Measurements from ENCODE around the gene RNF130. TPM values are rescaled to one million over a fixed set of nuclear protein-coding genes. Genes with fewer than 3 reads are reported as not detected.

Gene RNF130
- total and polyA plus RNA-seq, 9 of the 15 experiments (the other 6 are each of a cell fraction or from before 2014, with no cell fraction given): 5.8 to 39.4 (median 27.1) TPM

GRCh38 chr5:179964015-179964414, 107.5 kb downstream of the RNF130 start:
- 81% methylated on average over 8 of the region's 8 CpGs for WGBS (ENCODE audit: insufficient coverage, low coverage, missing lambda C conversion rate)
- Histone ChIP-seq H3K9me3 (replicated peaks; ENCODE audit: control insufficient read depth, insufficient read depth, low read depth, low read length) (no peaks in the 10 kb centered on the region), H3K9ac (ENCODE audit: insufficient read depth in 1 of 2, low read depth in 2 of 2, low read length in 2 of 2) (no peak overlapping the region), H3K36me3 (ENCODE audit: control insufficient read depth, insufficient read depth, low read length) (peaks cover 3% of the 10 kb centered on the region; the same call in 1 of the 3 replicates), H3K9me1 (ENCODE audit: control insufficient read depth, insufficient read depth, low read length) (no peaks in the 10 kb centered on the region), H3K27ac (ENCODE audit: extremely low read depth, low read depth, low read length) (no peak overlapping the region), H3K4me3 (no peak overlapping the region), H4K20me1 (replicated peaks; ENCODE audit: control insufficient read depth, insufficient read depth, low read length) (no peaks in the 10 kb centered on the region), H3K4me1 (replicated peaks in 1 of 2; ENCODE audit: control insufficient read depth in 2 of 2, insufficient read depth in 2 of 2, low read length in 2 of 2) (no peaks in the 10 kb centered on the region), H2AFZ (ENCODE audit: low read depth, low read length) (no peak overlapping the region), H3K4me2 (ENCODE audit: insufficient read depth, low read length) (no peak overlapping the region), H3K27me3 (ENCODE audit: control insufficient read depth in 2 of 2, insufficient read depth in 2 of 2, low read length in 2 of 2) (no peaks in the 10 kb centered on the region), H3K79me2 (ENCODE audit: control insufficient read depth, insufficient read depth, low read length) (no peaks in the 10 kb centered on the region)
- no TSS peak for BruUV-seq (replicated peaks)
- no peak for DNase-seq (ENCODE audit: extremely low read depth in 1 of 4, low spot score in 3 of 4)
- no peak for ATAC-seq
- CTCF ChIA-PET (ENCODE audit: low intra/inter-chr PET ratio): no interaction called here
- in situ Hi-C loops (cut with MboI) (no loop called here), intact Hi-C loops (cut with micrococcal nuclease) (no loop called here)
- TF ChIP-seq PHB (CRISPR knock-in tag; IDR thresholded peaks at IDR 0.05) (no peak), ZNF165 (CRISPR knock-in tag; IDR thresholded peaks at IDR 0.05; ENCODE audit: borderline replicate concordance) (no peak), ZNF224 (CRISPR knock-in tag; IDR thresholded peaks at IDR 0.05) (no peak), TAF1 (IDR thresholded peaks at IDR 0.05; ENCODE audit: control insufficient read depth, extremely low read depth, insufficient read depth, low read length, severe bottlenecking) (no peak), ZSCAN32 (CRISPR knock-in tag; IDR thresholded peaks at IDR 0.05) (no peak), U2AF1 (optimal IDR thresholded peaks at IDR 0.05; ENCODE audit: low read depth, low read length) (no peak), ZNF23 (CRISPR knock-in tag; IDR thresholded peaks at IDR 0.05) (no peak), GTF3C2 (IDR thresholded peaks at IDR 0.05; ENCODE audit: borderline replicate concordance, extremely low read depth, insufficient read length) (no peak), NFYB (IDR thresholded peaks at IDR 0.05; ENCODE audit: extremely low read depth, insufficient read length) (no peak), SRSF9 (IDR thresholded peaks at IDR 0.05; ENCODE audit: borderline replicate concordance, low read depth, low read length) (no peak), POLR3G (IDR thresholded peaks at IDR 0.05; ENCODE audit: extremely low read depth, insufficient read length, insufficient replicate concordance) (no peak), BDP1 (IDR thresholded peaks at IDR 0.05; ENCODE audit: insufficient read depth, insufficient read length) (no peak)
- TF ChIP-seq, protein P1, sequence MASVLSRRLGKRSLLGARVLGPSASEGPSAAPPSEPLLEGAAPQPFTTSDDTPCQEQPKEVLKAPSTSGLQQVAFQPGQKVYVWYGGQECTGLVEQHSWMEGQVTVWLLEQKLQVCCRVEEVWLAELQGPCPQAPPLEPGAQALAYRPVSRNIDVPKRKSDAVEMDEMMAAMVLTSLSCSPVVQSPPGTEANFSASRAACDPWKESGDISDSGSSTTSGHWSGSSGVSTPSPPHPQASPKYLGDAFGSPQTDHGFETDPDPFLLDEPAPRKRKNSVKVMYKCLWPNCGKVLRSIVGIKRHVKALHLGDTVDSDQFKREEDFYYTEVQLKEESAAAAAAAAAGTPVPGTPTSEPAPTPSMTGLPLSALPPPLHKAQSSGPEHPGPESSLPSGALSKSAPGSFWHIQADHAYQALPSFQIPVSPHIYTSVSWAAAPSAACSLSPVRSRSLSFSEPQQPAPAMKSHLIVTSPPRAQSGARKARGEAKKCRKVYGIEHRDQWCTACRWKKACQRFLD (CRISPR knock-in tag; IDR thresholded peaks at IDR 0.05): no peak
- TF ChIP-seq, protein P2, sequence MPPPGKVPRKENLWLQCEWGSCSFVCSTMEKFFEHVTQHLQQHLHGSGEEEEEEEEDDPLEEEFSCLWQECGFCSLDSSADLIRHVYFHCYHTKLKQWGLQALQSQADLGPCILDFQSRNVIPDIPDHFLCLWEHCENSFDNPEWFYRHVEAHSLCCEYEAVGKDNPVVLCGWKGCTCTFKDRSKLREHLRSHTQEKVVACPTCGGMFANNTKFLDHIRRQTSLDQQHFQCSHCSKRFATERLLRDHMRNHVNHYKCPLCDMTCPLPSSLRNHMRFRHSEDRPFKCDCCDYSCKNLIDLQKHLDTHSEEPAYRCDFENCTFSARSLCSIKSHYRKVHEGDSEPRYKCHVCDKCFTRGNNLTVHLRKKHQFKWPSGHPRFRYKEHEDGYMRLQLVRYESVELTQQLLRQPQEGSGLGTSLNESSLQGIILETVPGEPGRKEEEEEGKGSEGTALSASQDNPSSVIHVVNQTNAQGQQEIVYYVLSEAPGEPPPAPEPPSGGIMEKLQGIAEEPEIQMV (tag; conservative IDR thresholded peaks at IDR 0.05; ENCODE audit: low read depth): no peak
- no peak for FAIRE-seq
- POLR2A ChIA-PET: no interaction called here
